BJ (cell line): ENCODE results near the gene ERMN. TPM values are rescaled to one million over a fixed set of nuclear protein-coding genes. Genes with fewer than 3 reads are reported as not detected.
"Not testable (repeated sequence)": the region's sequence is repeated elsewhere in the genome, so short reads cannot be mapped to it uniquely, and the experiment has no call there.

Source experiments
- CTCF ChIA-PET: fragments of 350-600 bp; formaldehyde crosslinking; extraction: SDS; loops from one replicate; lab custom pipeline; 2021; ENCODE audit warnings: antibody characterized with exemption, inconsistent platforms; lab: Yijun Ruan, JAX
- POLR2A ChIA-PET: fragments of 300-600 bp; sonication (Branson Sonifier 250); formaldehyde crosslinking; extraction: SDS; loops from one replicate; lab custom pipeline; 2021; ENCODE audit warnings: antibody characterized with exemption; lab: Charles Lee
- DNase-seq: peaks from one replicate; pipeline ENCODE4 v3.0.0-alpha.2; 2011; ENCODE audit warnings: low read depth
- H3K27me3 ChIP-seq: 2 replicates; pipeline ENCODE4 v1.6.0; 2011; ENCODE audit warnings: low read length; ENCODE audit not compliant: control insufficient read depth, insufficient read depth
- H3K36me3 ChIP-seq: 2 replicates; pipeline ENCODE4 v1.5.1; 2011; ENCODE audit warnings: low read length; ENCODE audit not compliant: control insufficient read depth, insufficient read depth
- H3K4me3 ChIP-seq: 2 replicates; pipeline ENCODE4 v1.5.1; 2011; ENCODE audit warnings: low read depth, mild to moderate bottlenecking, control low read depth, low read length
- polyA minus RNA-seq: library from RNA; depleted of rRNA, polyadenylated mRNA; stranded (reverse); fragments of >200 nt; gene quantifications from 2 replicates; pipeline ENCODE4 v1.2.3, GENCODE V29; 2011; rRNA and poly(A)+ RNA removed
- polyA plus RNA-seq: library from polyadenylated mRNA; depleted of rRNA; stranded (reverse); fragments of >200 nt; gene quantifications from 2 replicates; pipeline ENCODE4 v1.2.3, GENCODE V29; 2011; rRNA removed
- TF ChIP-seq, protein P1 (sequence below): IDR thresholded peaks from 2 replicates; pipeline ENCODE4 v1.5.1; 2011; ENCODE audit warnings: low read depth, mild to moderate bottlenecking, control low read depth, inconsistent platforms, low read length, moderate library complexity; ENCODE audit not compliant: insufficient read depth

Gene ERMN, protein sequence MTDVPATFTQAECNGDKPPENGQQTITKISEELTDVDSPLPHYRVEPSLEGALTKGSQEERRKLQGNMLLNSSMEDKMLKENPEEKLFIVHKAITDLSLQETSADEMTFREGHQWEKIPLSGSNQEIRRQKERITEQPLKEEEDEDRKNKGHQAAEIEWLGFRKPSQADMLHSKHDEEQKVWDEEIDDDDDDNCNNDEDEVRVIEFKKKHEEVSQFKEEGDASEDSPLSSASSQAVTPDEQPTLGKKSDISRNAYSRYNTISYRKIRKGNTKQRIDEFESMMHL
- polyA plus RNA-seq: 0.06 TPM in 1 of 2 replicates, not detected in the other
- polyA minus RNA-seq: not detected in 2 replicates

DNA sequence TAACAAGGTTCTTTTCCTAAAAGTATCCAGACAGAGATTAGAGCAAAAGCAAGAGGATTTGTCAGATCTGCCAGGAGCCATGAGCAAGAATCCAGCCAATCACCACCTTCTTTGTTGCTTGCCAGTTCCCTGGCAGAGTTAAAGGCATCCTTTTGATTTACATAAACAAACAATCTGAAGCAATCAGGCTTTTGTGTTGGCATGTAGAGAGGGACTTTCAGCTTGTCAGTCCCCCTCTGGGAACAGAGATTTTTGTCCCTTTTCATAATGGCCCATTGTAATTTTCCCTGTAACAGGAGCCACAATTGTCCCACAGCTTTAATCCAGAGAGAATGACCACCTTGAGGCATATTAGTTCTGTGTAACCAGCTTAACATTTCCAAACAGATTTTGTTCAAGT is at the start of gene ERMN:
Gene ERMN, minus strand, starts transcription at position 39 of the 400 bp plus-strand sequence. CDS start 182 bp downstream, outside the sequence.
- Histone ChIP-seq H3K36me3 (no peaks in the 10 kb centered on the region), H3K4me3 (no peak within 1 kb of the TSS), H3K27me3 (peaks cover 2% of the 10 kb centered on the region)
- POLR2A ChIA-PET: no interaction called here
- DNase-seq: no peak
- CTCF ChIA-PET: interaction anchor here (0.9 to 20.9 kb wide), 4 partner anchors 10 to 24 kb away, joined by 3 to 308 read pairs (median 55); no protein-coding TSS in a partner anchor
- TF ChIP-seq, protein P1, sequence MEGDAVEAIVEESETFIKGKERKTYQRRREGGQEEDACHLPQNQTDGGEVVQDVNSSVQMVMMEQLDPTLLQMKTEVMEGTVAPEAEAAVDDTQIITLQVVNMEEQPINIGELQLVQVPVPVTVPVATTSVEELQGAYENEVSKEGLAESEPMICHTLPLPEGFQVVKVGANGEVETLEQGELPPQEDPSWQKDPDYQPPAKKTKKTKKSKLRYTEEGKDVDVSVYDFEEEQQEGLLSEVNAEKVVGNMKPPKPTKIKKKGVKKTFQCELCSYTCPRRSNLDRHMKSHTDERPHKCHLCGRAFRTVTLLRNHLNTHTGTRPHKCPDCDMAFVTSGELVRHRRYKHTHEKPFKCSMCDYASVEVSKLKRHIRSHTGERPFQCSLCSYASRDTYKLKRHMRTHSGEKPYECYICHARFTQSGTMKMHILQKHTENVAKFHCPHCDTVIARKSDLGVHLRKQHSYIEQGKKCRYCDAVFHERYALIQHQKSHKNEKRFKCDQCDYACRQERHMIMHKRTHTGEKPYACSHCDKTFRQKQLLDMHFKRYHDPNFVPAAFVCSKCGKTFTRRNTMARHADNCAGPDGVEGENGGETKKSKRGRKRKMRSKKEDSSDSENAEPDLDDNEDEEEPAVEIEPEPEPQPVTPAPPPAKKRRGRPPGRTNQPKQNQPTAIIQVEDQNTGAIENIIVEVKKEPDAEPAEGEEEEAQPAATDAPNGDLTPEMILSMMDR: no peak

DNA sequence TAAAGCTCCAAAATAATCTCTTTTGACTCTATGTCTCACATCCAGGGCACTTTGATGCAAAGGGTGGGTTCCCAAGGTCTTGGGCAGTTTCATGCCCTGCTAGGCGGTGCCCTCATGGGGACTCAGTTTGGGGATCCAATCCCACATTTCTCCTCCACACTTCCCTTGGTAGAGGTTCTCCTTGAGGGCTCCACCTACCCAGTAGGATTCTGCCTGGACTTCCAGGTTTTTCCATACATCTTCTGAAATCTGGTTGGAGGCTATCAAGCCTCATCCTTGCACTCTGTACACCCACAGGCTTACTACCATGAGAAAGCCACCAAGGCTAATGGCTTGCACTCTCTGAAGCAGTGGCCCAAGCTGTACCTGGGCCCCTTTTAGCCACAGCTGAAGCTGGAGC is 49.8 kb upstream of the ERMN start:
- Histone ChIP-seq H3K4me3 (no peak overlapping the region), H3K36me3 (no peaks in the 10 kb centered on the region), H3K27me3 (no peaks in the 10 kb centered on the region)
- DNase-seq: no peak
- ChIA-PET POLR2A (no interaction called here), CTCF (no interaction called here)
- TF ChIP-seq, protein P1: no peak

DNA sequence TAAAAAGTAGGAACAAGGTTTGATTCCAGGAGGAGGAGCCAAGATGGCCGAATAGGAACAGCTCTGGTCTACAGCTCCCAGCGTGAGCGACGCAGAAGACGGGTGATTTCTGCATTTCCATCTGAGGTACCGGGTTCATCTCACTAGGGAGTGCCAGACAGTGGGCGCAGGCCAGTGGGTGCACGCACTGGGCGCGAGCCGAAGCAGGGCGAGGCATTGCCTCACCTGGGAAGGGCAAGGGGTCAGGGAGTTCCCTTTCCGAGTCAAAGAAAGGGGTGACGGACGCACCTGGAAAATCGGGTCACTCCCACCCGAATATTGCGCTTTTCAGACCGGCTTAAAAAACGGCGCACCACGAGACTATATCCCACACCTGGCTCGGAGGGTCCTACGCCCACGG is 42.9 kb upstream of the ERMN start:
- CTCF ChIA-PET, POLR2A ChIA-PET, H3K36me3 ChIP-seq, H3K4me3 ChIP-seq, H3K27me3 ChIP-seq, DNase-seq: not testable (repeated sequence)

DNA sequence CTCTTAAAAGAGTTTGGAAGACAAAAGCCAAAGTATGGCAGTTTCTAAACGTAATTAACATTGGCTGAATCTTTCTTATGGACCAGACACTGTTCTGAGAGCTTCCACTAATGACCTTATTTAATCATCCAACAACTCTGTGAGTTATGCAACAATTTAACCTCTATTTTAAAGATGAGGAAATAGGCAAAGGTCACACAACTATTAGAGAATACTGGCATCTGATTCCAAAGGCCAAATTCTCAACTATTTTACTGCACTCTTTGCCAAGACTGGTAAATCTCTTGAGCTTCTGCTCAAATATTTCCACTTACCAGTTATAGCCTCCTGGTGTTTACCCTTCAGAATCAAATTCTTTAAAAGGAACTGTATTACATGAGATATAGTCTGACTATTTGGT is 42.1 kb upstream of the ERMN start:
- POLR2A ChIA-PET: no interaction called here
- H3K36me3 ChIP-seq: no peaks in the 10 kb centered on the region
- H3K4me3 ChIP-seq: no peak overlapping the region
- CTCF ChIA-PET: interaction anchor here (1.5 kb wide), 1 partner anchor 32 kb away, joined by 5 read pairs; no protein-coding TSS in a partner anchor
- DNase-seq: no peak
- H3K27me3 ChIP-seq: no peaks in the 10 kb centered on the region
- TF ChIP-seq, protein P1: no peak

DNA sequence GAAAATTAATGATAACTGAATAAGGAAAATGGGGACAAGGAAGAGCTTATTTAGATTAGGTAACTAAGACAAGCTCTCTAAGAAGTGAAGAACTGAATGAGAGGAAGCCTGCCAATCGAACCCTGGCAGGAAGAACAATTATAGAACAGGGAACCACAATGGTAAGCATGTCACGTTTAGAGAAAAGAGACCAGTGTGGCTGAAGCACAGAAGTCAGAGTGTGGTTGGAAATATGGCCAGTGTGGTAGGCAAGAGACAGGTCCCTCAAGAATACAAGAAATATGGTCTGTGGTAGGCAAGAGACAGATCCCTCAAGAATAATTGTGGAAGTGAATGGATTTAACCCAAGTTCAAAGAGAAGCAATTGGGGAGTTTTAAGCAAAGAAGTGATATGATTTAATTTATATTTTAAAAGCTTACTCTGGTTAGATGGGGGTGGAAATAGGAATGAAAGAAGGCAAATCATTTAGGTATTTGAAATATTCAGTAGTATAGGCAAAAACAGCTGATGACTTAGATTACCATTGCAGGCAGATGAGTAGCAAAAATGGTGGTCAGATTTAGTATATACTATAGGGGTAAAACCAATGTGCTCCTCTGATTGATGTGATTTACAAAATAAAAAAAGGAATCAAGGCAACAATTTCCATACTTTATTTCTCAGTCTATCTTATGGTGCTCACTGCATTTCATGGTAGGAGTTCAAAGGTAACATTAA is 38.8 kb upstream of the ERMN start:
- no peaks in the 10 kb centered on the region for H3K27me3 ChIP-seq
- no peak for DNase-seq
- ChIA-PET POLR2A (no interaction called here), CTCF (interaction anchor here (0.8 to 1.4 kb wide), 3 partner anchors 29 to 38 kb away, joined by 3 to 6 read pairs (median 3); no protein-coding TSS in a partner anchor)
- H3K36me3 ChIP-seq: no peaks in the 10 kb centered on the region
- TF ChIP-seq, protein P1: no peak
- no peak overlapping the region for H3K4me3 ChIP-seq
